ENCODE results near the gene MRPL9. TPM values are rescaled to one million over a fixed set of nuclear protein-coding genes. Genes with fewer than 3 reads are reported as not detected.
"Not testable (repeated sequence)": the region's sequence is repeated elsewhere in the genome, so short reads cannot be mapped to it uniquely, and the experiment has no call there.

The MRPL9 gene
- total and polyA plus RNA-seq, 2 donors, result 40.7 to 54.7 TPM

- 92% methylated on average over 9 of the region's 9 CpGs for WGBS
- not testable (repeated sequence) for DNase-seq (ENCODE audit: extremely low spot score)
Measured at GRCh38 chr1:151733995-151734394, 29.3 kb downstream of the MRPL9 start.

GRCh38 chr1:151733126-151733525 lies 30.2 kb downstream of the MRPL9 start:
- no peak overlapping the region for H3K27ac ChIP-seq (ENCODE audit: low read depth)
- WGBS, result 79% methylated on average over 3 of the region's 3 CpGs
- no peak for DNase-seq (ENCODE audit: extremely low spot score)
- H3K36me3 ChIP-seq (ENCODE audit: insufficient read depth), result no peaks in the 10 kb centered on the region
- H3K4me1 ChIP-seq (ENCODE audit: insufficient read depth), result no peaks in the 10 kb centered on the region
- H3K4me3 ChIP-seq (ENCODE audit: low read depth, low read length), result no peak overlapping the region

More at GRCh38 chr1:151733995-151734394, 29.3 kb downstream of the MRPL9 start:
- not testable (repeated sequence) for H3K36me3 ChIP-seq (ENCODE audit: insufficient read depth); H3K4me1 ChIP-seq (ENCODE audit: insufficient read depth); H3K27ac ChIP-seq (ENCODE audit: low read depth); H3K4me3 ChIP-seq (ENCODE audit: low read depth, low read length)

GRCh38 chr1:151729966-151730291 lies 33.4 kb downstream of the MRPL9 start:
- Histone ChIP-seq H3K4me3 (ENCODE audit: low read depth, low read length) (no peak overlapping the region), H3K36me3 (ENCODE audit: insufficient read depth) (no peaks in the 10 kb centered on the region), H3K4me1 (ENCODE audit: insufficient read depth) (no peaks in the 10 kb centered on the region), H3K27ac (ENCODE audit: low read depth) (no peak overlapping the region)
- no peak for DNase-seq (ENCODE audit: extremely low spot score)
- WGBS, result 88% methylated on average over 4 of the region's 4 CpGs

- no peak for DNase-seq (ENCODE audit: extremely low spot score)
- 56% methylated on average over 10 of the region's 10 CpGs for WGBS
- Histone ChIP-seq H3K27ac (ENCODE audit: low read depth) (no peak overlapping the region), H3K4me3 (ENCODE audit: low read depth, low read length) (no peak overlapping the region), H3K36me3 (ENCODE audit: insufficient read depth) (no peaks in the 10 kb centered on the region), H3K4me1 (ENCODE audit: insufficient read depth) (no peaks in the 10 kb centered on the region)
Measured at GRCh38 chr1:151729157-151729965, 33.9 kb downstream of the MRPL9 start.

GRCh38 chr1:151728151-151729054 lies 34.9 kb downstream of the MRPL9 start:
- Histone ChIP-seq H3K4me3 (ENCODE audit: low read depth, low read length) (no peak overlapping the region), H3K4me1 (ENCODE audit: insufficient read depth) (no peaks in the 10 kb centered on the region), H3K27ac (ENCODE audit: low read depth) (no peak overlapping the region), H3K36me3 (ENCODE audit: insufficient read depth) (no peaks in the 10 kb centered on the region)
- WGBS, result 20% methylated on average over 19 of the region's 19 CpGs
- DNase-seq (ENCODE audit: extremely low spot score), result no peak

- no peaks in the 10 kb centered on the region for H3K36me3 ChIP-seq (ENCODE audit: insufficient read depth)
- no peak overlapping the region for H3K4me3 ChIP-seq (ENCODE audit: low read depth, low read length)
- peaks cover 2% of the 10 kb centered on the region for H3K4me1 ChIP-seq (ENCODE audit: insufficient read depth)
- no peak for DNase-seq (ENCODE audit: extremely low spot score)
- 48% methylated on average over 3 of the region's 3 CpGs for WGBS
- no peak overlapping the region for H3K27ac ChIP-seq (ENCODE audit: low read depth)
Measured at GRCh38 chr1:151723726-151724370, 39.4 kb downstream of the MRPL9 start.

GRCh38 chr1:151721788-151722510 lies 41.3 kb downstream of the MRPL9 start:
- 29% methylated on average over 17 of the region's 17 CpGs for WGBS
- Histone ChIP-seq H3K36me3 (ENCODE audit: insufficient read depth) (no peaks in the 10 kb centered on the region), H3K4me1 (ENCODE audit: insufficient read depth) (peaks cover 2% of the 10 kb centered on the region), H3K4me3 (ENCODE audit: low read depth, low read length) (peak overlapping the region; percentile 52), H3K27ac (ENCODE audit: low read depth) (no peak overlapping the region)
- no peak for DNase-seq (ENCODE audit: extremely low spot score)

GRCh38 chr1:151720974-151721787 lies 42.1 kb downstream of the MRPL9 start, which contains the start of gene RIIAD1:
Gene RIIAD1, plus strand, starts transcription at chr1:151721522. Its CDS starts 15 bp downstream, at chr1:151721537.
- Histone ChIP-seq H3K4me3 (ENCODE audit: low read depth, low read length) (peak within 1 kb of the TSS; percentile 52), H3K36me3 (ENCODE audit: insufficient read depth) (no peaks in the 10 kb centered on the region), H3K27ac (ENCODE audit: low read depth) (no peak within 1 kb of the TSS), H3K4me1 (ENCODE audit: insufficient read depth) (peaks cover 2% of the 10 kb centered on the region)
- 2% methylated on average over 44 of the region's 44 CpGs for WGBS
- DNase-seq (ENCODE audit: extremely low spot score), result no peak

- Histone ChIP-seq H3K4me3 (ENCODE audit: low read depth, low read length) (peak overlapping the region; percentile 52), H3K27ac (ENCODE audit: low read depth) (no peak overlapping the region), H3K36me3 (ENCODE audit: insufficient read depth) (no peaks in the 10 kb centered on the region), H3K4me1 (ENCODE audit: insufficient read depth) (peaks cover 2% of the 10 kb centered on the region)
- 18% methylated on average over 5 of the region's 5 CpGs for WGBS
- DNase-seq (ENCODE audit: extremely low spot score), result no peak
Measured at GRCh38 chr1:151720554-151720953, 42.7 kb downstream of the MRPL9 start.

GRCh38 chr1:151720125-151720524 lies 43.2 kb downstream of the MRPL9 start:
- no peak overlapping the region for H3K27ac ChIP-seq (ENCODE audit: low read depth)
- peak overlapping the region; percentile 52 for H3K4me3 ChIP-seq (ENCODE audit: low read depth, low read length)
- DNase-seq (ENCODE audit: extremely low spot score), result no peak
- H3K4me1 ChIP-seq (ENCODE audit: insufficient read depth), result peaks cover 2% of the 10 kb centered on the region
- 45% methylated on average over 1 of the region's 1 CpG for WGBS
- no peaks in the 10 kb centered on the region for H3K36me3 ChIP-seq (ENCODE audit: insufficient read depth)

- Histone ChIP-seq H3K4me3 (ENCODE audit: low read depth, low read length) (no peak overlapping the region), H3K27ac (ENCODE audit: low read depth) (no peak overlapping the region), H3K4me1 (ENCODE audit: insufficient read depth) (peaks cover 2% of the 10 kb centered on the region), H3K36me3 (ENCODE audit: insufficient read depth) (no peaks in the 10 kb centered on the region)
- 80% methylated on average over 4 of the region's 4 CpGs for WGBS
- DNase-seq (ENCODE audit: extremely low spot score), result no peak
Measured at GRCh38 chr1:151718666-151719065, 44.6 kb downstream of the MRPL9 start.

GRCh38 chr1:151718011-151718431 lies 45.3 kb downstream of the MRPL9 start:
- 26% methylated on average over 4 of the region's 4 CpGs for WGBS
- Histone ChIP-seq H3K36me3 (ENCODE audit: insufficient read depth) (no peaks in the 10 kb centered on the region), H3K27ac (ENCODE audit: low read depth) (no peak overlapping the region), H3K4me3 (ENCODE audit: low read depth, low read length) (no peak overlapping the region), H3K4me1 (ENCODE audit: insufficient read depth) (peaks cover 2% of the 10 kb centered on the region)
- DNase-seq (ENCODE audit: extremely low spot score), result no peak

All from urinary bladder (tissue), 4 donors.